ENCODE data around the gene CCDC146. TPM values are rescaled to one million over a fixed set of nuclear protein-coding genes. Genes with fewer than 3 reads are reported as not detected.
A peak's percentile ranks its signal among the peaks of the same experiment; 100 is the strongest.

CCDC146 gene
- polyA plus RNA-seq, 3 donors = 0.08 to 7.2 (median 0.40) TPM

DNA sequence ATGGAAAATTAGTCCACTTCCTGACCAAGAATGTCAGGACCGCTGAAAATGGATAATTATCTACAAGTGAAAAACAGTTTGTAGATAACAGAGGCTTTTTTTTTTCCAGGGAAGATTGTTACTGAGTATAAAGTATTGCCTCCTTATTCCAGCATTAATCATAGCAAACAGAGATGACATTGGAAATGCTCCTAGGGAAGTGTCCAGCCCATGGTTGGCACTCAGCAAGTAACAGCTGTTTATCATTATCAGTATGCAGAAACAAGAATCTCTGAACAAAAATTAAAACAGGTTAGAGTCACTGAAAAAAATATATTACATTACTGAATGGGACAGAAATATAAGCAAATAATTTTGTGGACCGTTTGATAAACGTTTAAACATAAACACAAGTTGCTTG is 62.6 kb downstream of the CCDC146 start:
- H2AFZ ChIP-seq (ENCODE audit: insufficient read depth, low read depth, low read length, poor library complexity, severe bottlenecking) = no peak overlapping the region
- no peaks in the 10 kb centered on the region for H4K20me1 ChIP-seq (ENCODE audit: insufficient read depth, low read length)
- peaks cover 7% of the 10 kb centered on the region for H3K79me2 ChIP-seq (ENCODE audit: insufficient read depth, low read length)
- DNase-seq = no peak
- Mint-ChIP-seq H3K9me3 (peaks cover 0 to 5% (median 4%) of the 10 kb centered on the region in 7 donors), H3K27ac (no peak overlapping the region), H3K27me3 (ENCODE audit: low read depth in 3 of 3) (peaks cover 0 to 2% (median 0%) of the 10 kb centered on the region in 3 donors), H3K4me1 (peaks cover 76% of the 10 kb centered on the region), H3K4me3 (no peak overlapping the region), H3K36me3 (peaks cover 5% of the 10 kb centered on the region in 2 donors)
- WGBS (ENCODE audit: insufficient coverage) = no CpG with 5 or more reads among the region's 3 CpGs
- no peak overlapping the region for H3K9ac ChIP-seq (ENCODE audit: insufficient read depth, low read length, poor library complexity, severe bottlenecking)
- no peak overlapping the region for H3K4me3 ChIP-seq (replicated peaks in 1 of 3; ENCODE audit: low read depth in 2 of 3, low read length in 3 of 3)
- intact Hi-C loops (cut with micrococcal nuclease) = no loop called here
- no peaks in the 10 kb centered on the region for H3K36me3 ChIP-seq (replicated peaks in 1 of 2; ENCODE audit: control insufficient read depth in 1 of 2, insufficient read depth in 2 of 2, low read length in 2 of 2)
- H3K9me3 ChIP-seq (replicated peaks in 1 of 2; ENCODE audit: control insufficient read depth in 1 of 2, insufficient read depth in 1 of 2, low read length in 2 of 2) = no peaks in the 10 kb centered on the region
- H3K27me3 ChIP-seq (ENCODE audit: control insufficient read depth in 2 of 2, insufficient read depth in 2 of 2, low read length in 2 of 2) = no peaks in the 10 kb centered on the region
- H3K4me1 ChIP-seq (ENCODE audit: control insufficient read depth in 1 of 2, insufficient read depth in 2 of 2, low read length in 2 of 2) = peaks cover 72 to 81% of the 10 kb centered on the region in 2 donors
- no peak overlapping the region for H3K27ac ChIP-seq (ENCODE audit: low read depth in 1 of 2, low read length in 2 of 2)
- TF ChIP-seq, protein P1, sequence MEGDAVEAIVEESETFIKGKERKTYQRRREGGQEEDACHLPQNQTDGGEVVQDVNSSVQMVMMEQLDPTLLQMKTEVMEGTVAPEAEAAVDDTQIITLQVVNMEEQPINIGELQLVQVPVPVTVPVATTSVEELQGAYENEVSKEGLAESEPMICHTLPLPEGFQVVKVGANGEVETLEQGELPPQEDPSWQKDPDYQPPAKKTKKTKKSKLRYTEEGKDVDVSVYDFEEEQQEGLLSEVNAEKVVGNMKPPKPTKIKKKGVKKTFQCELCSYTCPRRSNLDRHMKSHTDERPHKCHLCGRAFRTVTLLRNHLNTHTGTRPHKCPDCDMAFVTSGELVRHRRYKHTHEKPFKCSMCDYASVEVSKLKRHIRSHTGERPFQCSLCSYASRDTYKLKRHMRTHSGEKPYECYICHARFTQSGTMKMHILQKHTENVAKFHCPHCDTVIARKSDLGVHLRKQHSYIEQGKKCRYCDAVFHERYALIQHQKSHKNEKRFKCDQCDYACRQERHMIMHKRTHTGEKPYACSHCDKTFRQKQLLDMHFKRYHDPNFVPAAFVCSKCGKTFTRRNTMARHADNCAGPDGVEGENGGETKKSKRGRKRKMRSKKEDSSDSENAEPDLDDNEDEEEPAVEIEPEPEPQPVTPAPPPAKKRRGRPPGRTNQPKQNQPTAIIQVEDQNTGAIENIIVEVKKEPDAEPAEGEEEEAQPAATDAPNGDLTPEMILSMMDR (IDR thresholded peaks at IDR 0.05) = no peak
- no peak overlapping the region for H3K4me2 ChIP-seq (replicated peaks; ENCODE audit: extremely low read depth, low read length, poor library complexity, severe bottlenecking)

- H3K9me3 Mint-ChIP-seq = peaks cover 0 to 4% (median 3%) of the 10 kb centered on the region in 7 donors
- peaks cover 81 to 89% of the 10 kb centered on the region in 2 donors for H3K4me1 ChIP-seq (ENCODE audit: control insufficient read depth in 1 of 2, insufficient read depth in 2 of 2, low read length in 2 of 2)
These were observed 63.5 kb downstream of the CCDC146 start for GRCh38 chr7:77185866-77186265.

More at GRCh38 chr7:77185866-77186265, 63.5 kb downstream of the CCDC146 start:
- H3K79me2 ChIP-seq (ENCODE audit: insufficient read depth, low read length) = peaks cover 8% of the 10 kb centered on the region
- H3K36me3 ChIP-seq (replicated peaks in 1 of 2; ENCODE audit: control insufficient read depth in 1 of 2, insufficient read depth in 2 of 2, low read length in 2 of 2) = no peaks in the 10 kb centered on the region
- no peaks in the 10 kb centered on the region for H4K20me1 ChIP-seq (ENCODE audit: insufficient read depth, low read length)
- Mint-ChIP-seq H3K4me1 (peaks cover 83% of the 10 kb centered on the region), H3K4me3 (no peak overlapping the region), H3K27ac (peak overlapping the region in 4 of 7 donors; percentile 15 to 58 (median 26)), H3K27me3 (ENCODE audit: low read depth in 3 of 3) (peaks cover 0 to 2% (median 0%) of the 10 kb centered on the region in 3 donors), H3K36me3 (peaks cover 5% of the 10 kb centered on the region in 2 donors)
- peak overlapping the region; percentile 16 for H3K4me2 ChIP-seq (replicated peaks; ENCODE audit: extremely low read depth, low read length, poor library complexity, severe bottlenecking)
- intact Hi-C loops (cut with micrococcal nuclease) = no loop called here
- peak overlapping the region in 1 of 2 donors; percentile 6 for H3K27ac ChIP-seq (ENCODE audit: low read depth in 1 of 2, low read length in 2 of 2)
- no peaks in the 10 kb centered on the region for H3K27me3 ChIP-seq (ENCODE audit: control insufficient read depth in 2 of 2, insufficient read depth in 2 of 2, low read length in 2 of 2)
- TF ChIP-seq, protein P1 (IDR thresholded peaks at IDR 0.05) = no peak
- H3K9ac ChIP-seq (ENCODE audit: insufficient read depth, low read length, poor library complexity, severe bottlenecking) = no peak overlapping the region
- WGBS (ENCODE audit: insufficient coverage) = no CpG with 5 or more reads among the region's 2 CpGs
- no peak for DNase-seq
- no peaks in the 10 kb centered on the region for H3K9me3 ChIP-seq (replicated peaks in 1 of 2; ENCODE audit: control insufficient read depth in 1 of 2, insufficient read depth in 1 of 2, low read length in 2 of 2)
- no peak overlapping the region for H2AFZ ChIP-seq (ENCODE audit: insufficient read depth, low read depth, low read length, poor library complexity, severe bottlenecking)
- peak overlapping the region in 1 of 3 experiments; percentile 0 for H3K4me3 ChIP-seq (replicated peaks in 1 of 3; ENCODE audit: low read depth in 2 of 3, low read length in 3 of 3)
